ENCODE results near the gene SOCS1. TPM values are rescaled to one million over a fixed set of nuclear protein-coding genes. Genes with fewer than 3 reads are reported as not detected.

SOCS1 gene
- total and polyA plus RNA-seq, 2 of the 4 experiments (the other 2 are of a cell fraction): 2.0 to 22.0 TPM

DNA sequence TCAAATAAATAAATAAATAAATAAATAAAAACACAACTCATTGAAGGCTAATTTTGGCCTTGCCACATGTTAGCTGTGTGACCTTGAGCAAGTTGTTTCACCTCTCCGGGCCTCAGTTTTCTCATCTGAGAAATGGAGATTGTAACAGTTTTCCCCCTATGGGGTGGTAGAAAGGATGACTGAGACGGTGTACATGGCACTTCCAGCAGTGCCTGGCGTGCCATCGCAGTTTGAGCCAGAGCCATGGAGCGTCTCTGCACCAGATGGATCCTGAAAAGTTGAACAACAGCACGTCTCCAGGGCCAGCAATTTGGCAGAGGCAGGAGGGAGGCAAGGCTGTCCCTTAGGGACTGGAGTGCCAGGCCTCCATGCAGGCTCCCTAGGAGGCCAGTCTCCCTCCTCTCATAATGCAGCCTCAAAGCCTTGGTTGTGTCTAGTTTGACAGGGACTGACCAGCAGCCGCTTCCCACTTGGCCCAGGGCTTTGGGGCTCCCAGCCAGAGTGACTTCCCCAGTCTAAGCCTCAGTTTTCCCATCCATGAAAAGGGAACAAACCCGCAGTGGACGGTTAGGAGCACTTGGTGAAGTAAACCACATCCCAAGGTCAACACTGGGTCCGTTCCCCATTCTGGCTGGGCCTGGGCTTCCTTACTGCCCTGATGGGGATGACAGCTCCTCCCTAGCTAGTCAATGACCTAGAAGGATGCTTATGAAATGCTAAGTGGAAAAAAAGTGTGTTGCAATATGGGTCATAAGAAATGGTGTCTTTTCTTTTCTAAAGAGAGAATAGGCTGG, 19.3 kb downstream of the SOCS1 start:
- Histone ChIP-seq H2AK5ac (ENCODE audit: low read depth, low read length) (peak overlapping the region; percentile 5; the same call in 1 of the 2 replicates), H3K9me1 (ENCODE audit: insufficient read depth, low read length) (no peaks in the 10 kb centered on the region; the same call in 1 of the 2 replicates), H3K27ac (ENCODE audit: insufficient read depth, low read length) (no peak overlapping the region), H4K8ac (ENCODE audit: low read depth in 2 of 2, low read length in 2 of 2) (no peak overlapping the region), H3K56ac (ENCODE audit: extremely low read depth, insufficient read depth, low read length) (no peak overlapping the region), H3K4me3 (ENCODE audit: insufficient read depth, low read depth, low read length) (no peak overlapping the region), H4K5ac (ENCODE audit: low read depth, low read length) (no peak overlapping the region), H2BK20ac (ENCODE audit: low read depth, low read length) (0 out of 2 replicates have a peak overlapping the region, but pooled peaks have one; percentile 14), H3K27me3 (ENCODE audit: control insufficient read depth, insufficient read depth, low read length) (no peaks in the 10 kb centered on the region), H2AFZ (replicated peaks; ENCODE audit: low read length, poor library complexity) (peak overlapping the region; percentile 41), H3K4me1 (ENCODE audit: control insufficient read depth, insufficient read depth, low read length) (peaks cover 4% of the 10 kb centered on the region; the same call in 1 of the 2 replicates), H2AK9ac (replicated peaks; ENCODE audit: low read depth, low read length, poor library complexity) (no peak overlapping the region), H2BK5ac (ENCODE audit: low read depth, low read length, poor library complexity, severe bottlenecking) (no peak overlapping the region), H3K4ac (ENCODE audit: low read depth, low read length) (no peak overlapping the region), H3K23ac (ENCODE audit: low read depth, low read length) (no peak overlapping the region), H2BK15ac (ENCODE audit: low read depth, low read length) (no peak overlapping the region), H3K9ac (ENCODE audit: low read depth, low read length) (no peak overlapping the region), H3K79me1 (ENCODE audit: low read depth in 1 of 2, low read length in 2 of 2) (no peaks in the 10 kb centered on the region), H3K36me3 (ENCODE audit: control insufficient read depth, insufficient read depth, low read length) (no peaks in the 10 kb centered on the region), H3K18ac (ENCODE audit: low read depth, low read length) (no peak overlapping the region), H2BK120ac (ENCODE audit: low read depth, low read length) (no peak overlapping the region), H4K91ac (ENCODE audit: insufficient read depth, low read depth, low read length) (no peak overlapping the region), H4K20me1 (ENCODE audit: insufficient read depth, low read length) (no peaks in the 10 kb centered on the region), H3K14ac (replicated peaks; ENCODE audit: low read depth, low read length) (no peak overlapping the region; the same call in 1 of the 2 replicates), H3K9me3 (ENCODE audit: control insufficient read depth, insufficient read depth, low read length) (no peaks in the 10 kb centered on the region), H3K4me2 (ENCODE audit: low read depth, low read length) (no peak overlapping the region)
- DNase-seq (no peak), ATAC-seq (ENCODE audit: low read depth) (no peak)
- 91% methylated on average over 6 of the region's 10 CpGs; no CpG with 5 or more reads in 1 of the 2 experiments for WGBS, 2 experiments (ENCODE audit: extremely low coverage in 2 of 2, insufficient read length in 1 of 2)
- ChIA-PET POLR2A (ENCODE audit: unreplicated experiment) (no interaction called here), CTCF (no interaction called here)
- dilution Hi-C loops (cut with HindIII; ENCODE audit: low sequenced_read_pairs, unreplicated experiment) (no loop called here), in situ Hi-C loops (cut with MboI; ENCODE audit: low sequenced_read_pairs) (no loop called here), intact Hi-C loops (cut with micrococcal nuclease) (no loop called here)
- BruUV-seq (replicated peaks): no TSS peak
- no peak for TF ChIP-seq RAD21 (IDR thresholded peaks at IDR 0.05; ENCODE audit: low read length)
- TF ChIP-seq CEBPB (IDR thresholded peaks at IDR 0.05; ENCODE audit: low read depth, low read length): peak; percentile 35; the same call in 1 of the 2 replicates

Measured in IMR-90 (cell line).